GM18517 (cell line): ENCODE measurements around the gene TICAM1.
"Not testable (repeated sequence)": the region's sequence is repeated elsewhere in the genome, so short reads cannot be mapped to it uniquely, and the experiment has no call there.

Experiments
- ATAC-seq: cut with Tn5 transposase; IDR thresholded peaks from one replicate; pipeline ENCODE4 v1.9.1; 2021; ENCODE audit warnings: mild to moderate bottlenecking, moderate library complexity; ENCODE audit not compliant: unreplicated experiment

The TICAM1 gene

DNA sequence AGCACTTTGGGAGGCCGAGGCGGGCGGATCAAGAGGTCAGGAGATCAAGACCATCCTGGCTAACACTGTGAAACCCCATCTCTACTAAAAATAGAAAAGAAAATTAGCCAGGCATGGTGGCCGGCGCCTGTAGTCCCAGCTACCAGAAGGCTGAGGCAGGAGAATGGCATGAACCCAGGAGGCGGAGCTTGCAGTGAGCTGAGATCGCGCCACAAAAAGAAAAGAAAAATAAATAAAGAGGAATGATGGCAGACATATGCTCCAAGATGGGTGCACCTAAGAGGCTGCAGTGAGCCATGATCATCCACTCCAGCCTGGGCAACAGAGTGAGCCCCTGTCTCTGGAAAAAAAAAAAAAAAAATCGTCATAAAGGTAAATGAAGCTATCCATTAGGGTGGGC lies 14.5 kb upstream of the TICAM1 start:
- ATAC-seq = not testable (repeated sequence)

DNA sequence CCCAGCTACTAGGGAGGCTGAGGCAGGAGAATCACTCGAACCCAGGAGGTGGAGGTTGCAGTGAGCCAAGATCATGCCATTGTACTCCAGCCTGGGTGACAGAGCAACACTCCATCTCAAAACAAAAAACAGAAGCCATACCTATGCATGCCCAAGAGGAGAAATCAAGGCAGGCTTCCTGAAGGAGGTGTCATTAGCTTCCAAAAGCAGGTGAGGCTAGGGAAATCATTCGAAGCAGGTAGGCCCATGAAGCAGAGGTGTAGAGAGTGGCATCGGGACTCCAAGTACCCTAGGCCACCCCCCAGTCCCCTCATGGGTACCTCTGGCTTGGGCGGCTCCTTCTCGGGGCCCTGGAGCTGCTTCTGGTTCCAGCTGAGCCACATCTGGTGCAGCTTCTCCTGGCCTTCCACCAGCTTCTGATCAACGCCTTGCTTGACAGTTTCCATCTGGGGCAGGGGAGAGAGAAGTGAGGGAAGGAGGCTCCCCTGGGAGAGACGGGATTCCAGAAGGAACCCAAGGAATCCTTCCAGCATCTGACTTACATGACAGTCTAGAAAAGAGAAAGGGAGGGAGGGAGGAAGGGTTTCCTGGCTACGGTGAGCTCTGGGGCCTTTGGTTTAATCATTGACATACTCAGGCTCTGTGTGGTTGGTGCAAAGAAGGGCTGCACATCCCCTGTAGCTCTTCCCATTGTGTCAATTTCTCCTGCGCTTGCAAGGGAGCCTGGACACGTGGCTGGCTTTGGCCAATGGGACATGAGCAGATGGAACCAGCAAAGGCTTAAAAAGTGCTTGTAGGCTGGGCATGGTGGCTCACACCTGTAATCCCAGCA lies 13.1 kb upstream of the TICAM1 start:
- no peak for ATAC-seq

DNA sequence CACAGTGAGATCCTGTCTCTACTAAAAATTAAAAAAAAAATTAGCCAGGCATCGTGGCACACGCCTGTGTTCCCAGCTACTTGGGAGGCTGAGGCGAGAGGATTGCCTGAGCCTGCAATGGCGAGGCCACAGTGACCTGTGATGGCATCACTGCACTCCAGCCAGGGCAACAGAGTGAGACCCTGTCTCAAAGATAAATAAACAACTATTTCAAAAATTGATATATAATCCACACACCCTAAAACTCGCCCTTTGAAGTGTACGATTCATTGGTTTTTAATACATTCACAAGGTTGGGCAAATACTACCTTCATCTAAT lies 12.1 kb upstream of the TICAM1 start:
- no peak for ATAC-seq

DNA sequence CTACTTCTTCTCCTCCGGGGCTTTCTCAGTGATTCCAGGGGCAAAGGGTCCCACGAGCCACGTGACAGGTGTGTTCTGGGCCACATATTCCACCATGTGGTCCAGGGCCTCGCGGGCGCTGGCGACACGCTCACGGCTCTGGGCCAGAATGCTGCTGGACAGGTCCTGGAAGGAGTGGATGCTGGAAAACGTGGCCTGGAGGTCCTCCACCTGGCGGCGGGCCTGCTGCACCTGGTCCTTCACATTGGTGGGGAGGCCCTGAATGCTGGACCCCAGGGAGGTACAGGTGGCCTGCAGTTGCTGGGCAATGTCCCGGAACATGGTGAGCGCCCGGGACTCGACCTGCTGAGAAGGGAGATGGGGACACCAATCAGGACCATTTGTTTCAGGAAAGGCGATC lies 7.7 kb upstream of the TICAM1 start:
- no peak for ATAC-seq

DNA sequence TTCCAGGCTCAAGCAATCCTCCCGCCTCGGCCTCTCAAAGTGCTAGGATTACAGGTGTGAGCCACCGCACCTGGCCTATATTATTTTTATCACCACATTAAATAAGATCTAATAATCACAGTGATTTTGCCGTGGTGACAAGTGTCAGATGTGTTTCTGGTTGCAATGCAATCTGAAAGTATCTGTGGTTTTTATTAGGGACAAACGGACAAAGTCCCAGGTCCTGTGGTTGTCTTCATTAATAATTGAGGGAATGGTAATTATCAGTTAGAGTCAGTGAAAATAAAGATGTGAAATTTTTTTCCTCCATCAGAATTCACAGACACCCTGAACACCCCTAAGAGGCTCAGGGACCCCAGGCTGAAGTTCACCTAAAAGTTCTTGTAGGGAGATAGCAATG lies 1.3 kb upstream of the TICAM1 start:
- ATAC-seq = no peak

- not testable (repeated sequence) for ATAC-seq
These were observed 448 bp upstream of the TICAM1 start for GRCh38 chr19:4831979-4832340.

- no peak for ATAC-seq
These were observed 695 bp downstream of the TICAM1 start for GRCh38 chr19:4830768-4831265.

- no peak for ATAC-seq
These were observed 1.2 kb downstream of the TICAM1 start for GRCh38 chr19:4830332-4830731.

- ATAC-seq = no peak
These were observed 2.4 kb downstream of the TICAM1 start for GRCh38 chr19:4829001-4829712.

DNA sequence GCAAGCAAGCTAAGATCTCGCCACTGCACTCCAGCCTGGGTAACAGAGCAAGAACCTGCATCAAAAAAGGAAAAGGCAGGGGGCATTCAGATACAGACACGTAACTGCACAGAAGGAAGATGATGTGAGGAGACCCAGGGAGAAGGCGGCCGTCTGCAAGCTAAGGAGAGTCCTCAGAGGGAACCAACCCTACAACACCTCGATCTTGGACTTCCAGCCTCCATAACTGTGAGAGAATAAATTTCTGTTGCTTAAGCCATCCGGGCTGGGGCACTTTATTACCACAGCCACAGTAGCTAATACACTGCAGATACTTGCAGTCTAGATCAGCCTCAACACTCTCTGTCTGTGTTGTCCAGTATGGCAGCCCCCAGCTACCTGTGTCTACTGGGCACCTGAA lies 7.9 kb downstream of the TICAM1 start:
- ATAC-seq = no peak

- not testable (repeated sequence) for ATAC-seq
These were observed 9.2 kb downstream of the TICAM1 start for GRCh38 chr19:4822354-4822753.

GRCh38 chr19:4821265-4821664 lies 10.2 kb downstream of the TICAM1 start:
- ATAC-seq = no peak

DNA sequence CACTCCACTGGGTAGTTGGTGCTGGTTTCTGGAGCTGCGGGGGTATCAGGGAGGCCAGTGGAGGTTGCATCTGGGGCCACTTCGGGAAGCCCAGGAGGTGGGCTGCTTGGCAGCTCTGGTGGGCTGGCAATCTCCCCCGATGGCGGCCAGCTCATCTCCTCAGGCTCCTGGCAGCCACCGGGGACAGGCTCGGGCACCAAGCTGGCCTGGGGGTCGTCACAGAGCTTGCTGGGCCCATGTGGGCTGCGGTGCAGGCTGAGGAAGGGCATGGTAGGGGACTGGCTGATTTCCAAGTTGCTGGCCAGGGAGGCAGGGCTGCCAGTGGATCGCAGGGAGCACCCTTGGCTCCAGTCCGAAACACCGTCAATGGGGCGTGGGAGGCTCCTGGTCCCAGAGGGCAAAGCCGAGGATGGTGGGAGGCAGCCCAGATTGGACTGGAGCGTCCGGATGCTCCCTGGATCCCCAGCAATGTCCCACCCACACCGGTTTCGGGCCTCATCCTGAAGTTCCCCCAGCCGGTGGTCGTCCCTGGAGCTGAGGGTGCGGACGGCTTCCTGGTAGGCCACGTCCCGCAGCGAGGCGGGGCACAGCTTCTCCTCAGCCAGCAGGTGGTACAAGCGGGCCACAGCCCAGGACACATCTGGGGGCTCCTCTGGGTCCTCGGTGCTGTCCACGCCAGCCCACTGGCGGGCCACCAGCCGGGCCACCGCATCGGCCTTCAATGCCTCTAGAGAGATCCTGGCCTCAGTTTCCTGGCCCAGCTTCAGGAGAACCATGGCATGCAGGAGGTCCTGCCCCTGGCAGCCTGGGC lies 13.8 kb downstream of the TICAM1 start:
- ATAC-seq = no peak

GRCh38 chr19:4816950-4817278 lies 14.6 kb downstream of the TICAM1 start:
- ATAC-seq = no peak

DNA sequence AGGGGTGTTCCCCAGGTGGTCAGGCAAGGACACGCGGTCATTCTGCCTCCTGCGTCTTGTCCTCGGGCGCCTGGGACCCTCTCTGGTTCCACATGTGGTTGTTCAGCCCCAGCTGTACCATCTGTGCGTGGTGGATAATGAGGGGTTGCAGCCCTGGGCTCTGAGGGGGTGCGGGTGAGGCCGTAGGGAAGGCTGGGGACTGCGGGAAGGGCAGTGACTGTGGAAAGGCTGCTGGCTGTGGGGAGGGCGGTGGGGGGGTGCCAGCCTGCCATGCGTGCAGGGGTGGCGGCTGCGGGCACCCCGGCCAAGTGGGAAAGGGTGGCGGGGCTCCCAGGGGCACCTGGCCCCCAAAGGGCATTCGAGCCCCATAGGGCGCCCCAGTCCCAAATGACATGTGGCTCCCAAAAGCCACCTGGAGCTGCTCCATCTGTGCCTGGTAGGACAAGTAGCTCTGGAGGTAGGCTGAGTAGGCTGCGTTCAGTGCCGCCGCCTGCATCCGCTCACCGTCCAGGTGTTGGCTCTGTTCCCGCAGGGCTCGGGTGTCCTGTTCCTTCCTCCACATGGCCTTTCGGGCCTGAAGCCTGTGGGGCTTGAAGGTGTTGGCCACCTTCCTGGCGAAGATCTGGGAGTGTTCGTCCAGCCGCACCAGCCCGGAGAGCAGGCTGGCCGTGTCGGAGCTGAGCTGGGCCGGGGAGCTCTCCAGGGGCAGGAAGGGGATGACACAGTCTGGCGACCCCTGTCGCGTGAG lies 15.1 kb downstream of the TICAM1 start:
- no peak for ATAC-seq

DNA sequence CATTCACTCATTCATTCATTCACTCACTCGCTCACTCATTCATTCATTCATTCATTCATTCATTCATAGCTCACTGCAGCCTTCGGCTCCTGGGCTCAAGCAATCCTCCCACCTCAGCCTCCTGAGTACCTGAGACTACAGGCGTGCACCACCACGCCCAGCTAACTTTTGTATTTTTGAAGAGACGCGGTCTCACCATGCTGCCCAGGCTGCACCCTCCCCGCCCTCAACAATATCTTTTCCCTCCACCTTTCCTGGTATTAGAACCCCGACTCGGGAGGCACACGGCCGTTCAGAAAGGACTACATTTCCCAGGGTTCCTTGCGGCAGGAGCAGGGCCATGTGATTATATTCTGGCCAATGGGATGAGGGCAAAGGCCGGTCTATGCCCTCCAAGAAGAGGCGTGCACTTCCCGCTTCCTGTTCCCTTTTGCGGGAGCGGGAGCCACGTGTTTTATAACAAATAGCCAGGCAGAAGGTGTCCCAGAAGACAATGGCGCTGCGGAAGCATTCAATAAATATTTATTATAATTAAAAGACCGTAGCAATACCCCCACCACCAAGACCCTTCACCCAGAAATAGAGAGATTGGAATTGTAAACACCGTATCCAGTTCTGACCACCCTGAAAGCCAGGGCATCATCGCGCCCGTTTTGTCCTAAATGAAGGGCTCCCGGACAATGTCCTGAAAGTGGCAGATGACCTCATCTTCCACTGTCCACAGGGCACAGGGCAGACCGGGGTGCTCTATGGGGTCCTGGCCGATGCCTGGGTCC lies 15.9 kb downstream of the TICAM1 start:
- ATAC-seq = peak; percentile 46

DNA sequence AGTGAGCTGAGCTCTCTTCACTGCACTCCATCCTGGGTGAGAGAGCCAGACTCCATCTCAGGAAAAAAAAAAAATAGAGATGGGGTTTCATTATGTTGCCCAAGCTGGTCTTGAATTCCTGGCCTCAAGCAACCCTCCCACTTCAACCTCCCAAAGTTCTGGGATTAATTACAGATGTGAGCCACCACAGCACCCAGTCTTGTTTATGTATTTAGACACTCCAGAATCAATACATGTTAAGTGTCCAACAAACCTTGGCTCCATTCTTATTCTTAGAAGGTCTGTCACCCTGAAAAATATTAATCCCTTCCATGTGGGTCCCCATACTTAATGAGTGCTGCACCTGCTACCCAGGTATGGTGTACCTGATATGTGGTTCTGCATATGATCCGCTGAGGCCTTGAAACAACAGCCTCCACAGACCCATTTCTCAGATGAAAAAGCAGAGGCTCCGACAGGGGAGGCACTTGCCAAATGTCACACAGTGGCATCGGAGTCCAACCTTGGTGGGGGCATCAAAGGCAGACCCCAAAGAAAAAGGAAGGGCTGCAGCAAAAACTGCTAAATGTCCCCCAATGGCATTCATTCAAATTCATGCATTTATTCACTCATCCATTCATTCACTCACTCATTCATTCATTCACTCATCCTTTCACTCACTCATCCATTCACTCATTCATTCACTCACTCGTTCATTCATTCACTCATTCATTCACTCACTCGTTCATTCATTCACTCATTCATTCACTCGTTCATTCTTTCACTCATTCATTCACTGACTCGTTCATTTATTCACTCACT lies 16.7 kb downstream of the TICAM1 start:
- no peak for ATAC-seq

GRCh38 chr19:4811328-4812131 lies 20.0 kb downstream of the TICAM1 start:
- no peak for ATAC-seq

DNA sequence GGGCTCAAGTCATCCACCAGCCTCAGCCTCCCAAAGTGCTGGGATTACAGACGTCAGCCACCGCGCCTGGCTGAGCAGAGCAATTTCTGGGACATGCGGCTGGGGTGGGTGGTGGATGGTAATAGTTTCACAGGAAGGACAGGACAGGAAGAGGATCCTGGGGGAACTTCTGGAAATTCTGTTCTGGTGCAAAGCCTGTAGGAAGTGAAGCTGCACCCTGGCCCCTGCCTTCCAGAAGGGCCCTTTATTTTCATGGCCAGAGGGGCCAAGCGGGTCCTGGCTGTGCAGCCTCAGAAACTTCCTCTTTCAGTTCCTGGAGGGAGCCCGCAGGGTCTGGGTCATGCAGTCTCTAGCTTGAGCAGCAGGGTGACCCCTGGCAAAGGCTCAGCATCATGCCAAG lies 24.3 kb downstream of the TICAM1 start:
- no peak for ATAC-seq
